ENCODE results near the gene NMNAT3.

NMNAT3 gene

GRCh38 chr3:139677388-139678155, at the start of gene NMNAT3:
NMNAT3 (minus strand) TSS chr3:139677972; CDS start chr3:139627724, 50,248 bp downstream.
- peak; percentile 82 for DNase-seq

GRCh38 chr3:139721370-139721769, 43.6 kb upstream of the NMNAT3 start:
- DNase-seq = no peak

GRCh38 chr3:139718415-139718814, 40.6 kb upstream of the NMNAT3 start:
- DNase-seq = no peak

- no peak for DNase-seq
Measured at GRCh38 chr3:139716908-139717485, 39.2 kb upstream of the NMNAT3 start.

- no peak for DNase-seq
Measured at GRCh38 chr3:139715743-139716360, 38.1 kb upstream of the NMNAT3 start.

GRCh38 chr3:139715166-139715565, 37.4 kb upstream of the NMNAT3 start:
- DNase-seq = no peak

- no peak for DNase-seq
Measured at GRCh38 chr3:139710212-139710611, 32.4 kb upstream of the NMNAT3 start.

- DNase-seq = no peak
Measured at GRCh38 chr3:139705631-139706030, 27.9 kb upstream of the NMNAT3 start.

GRCh38 chr3:139696314-139696604, 18.5 kb upstream of the NMNAT3 start:
- no peak for DNase-seq

GRCh38 chr3:139695426-139696313, 17.9 kb upstream of the NMNAT3 start:
- no peak for DNase-seq

GRCh38 chr3:139695007-139695406, 17.2 kb upstream of the NMNAT3 start:
- no peak for DNase-seq

- DNase-seq = no peak
Measured at GRCh38 chr3:139694542-139694941, 16.8 kb upstream of the NMNAT3 start.

GRCh38 chr3:139691619-139692018, 13.8 kb upstream of the NMNAT3 start:
- no peak for DNase-seq

GRCh38 chr3:139689708-139690228, 12.0 kb upstream of the NMNAT3 start:
- no peak for DNase-seq

GRCh38 chr3:139689122-139689521, 11.3 kb upstream of the NMNAT3 start:
- no peak for DNase-seq

- no peak for DNase-seq
Measured at GRCh38 chr3:139687431-139687830, 9.7 kb upstream of the NMNAT3 start.

GRCh38 chr3:139686624-139687023, 8.9 kb upstream of the NMNAT3 start:
- DNase-seq = no peak

- DNase-seq = no peak
Measured at GRCh38 chr3:139686206-139686605, 8.4 kb upstream of the NMNAT3 start.

- no peak for DNase-seq
Measured at GRCh38 chr3:139679220-139679775, 1.5 kb upstream of the NMNAT3 start.

GRCh38 chr3:139676632-139677387, 962 bp downstream of the NMNAT3 start:
- DNase-seq = no peak

- no peak for DNase-seq
Measured at GRCh38 chr3:139676108-139676507, 1.7 kb downstream of the NMNAT3 start.

GRCh38 chr3:139675327-139675726, 2.4 kb downstream of the NMNAT3 start:
- DNase-seq = no peak
